Hematopoietic multipotent progenitor cell (in vitro differentiated cells): ENCODE data around the gene SERPINA3. TPM values are rescaled to one million over a fixed set of nuclear protein-coding genes. Genes with fewer than 3 reads are reported as not detected.
"Not testable (repeated sequence)": the region's sequence is repeated elsewhere in the genome, so short reads cannot be mapped to it uniquely, and the experiment has no call there.

Experiments used
- DNase-seq, 3 donors: peaks; one replicate each; pipeline ENCODE4 v3.0.0-alpha.2; 2011 to 2015; ENCODE audit warnings: low read depth in 2 of 3, low spot score in 2 of 3
- total RNA-seq: library from RNA; depleted of rRNA; stranded (reverse); fragments of >200 nt; gene quantifications from one replicate; pipeline ENCODE4 v1.2.3, GENCODE V29; 2012

The SERPINA3 gene
- total RNA-seq, 1 donor: not detected

DNA sequence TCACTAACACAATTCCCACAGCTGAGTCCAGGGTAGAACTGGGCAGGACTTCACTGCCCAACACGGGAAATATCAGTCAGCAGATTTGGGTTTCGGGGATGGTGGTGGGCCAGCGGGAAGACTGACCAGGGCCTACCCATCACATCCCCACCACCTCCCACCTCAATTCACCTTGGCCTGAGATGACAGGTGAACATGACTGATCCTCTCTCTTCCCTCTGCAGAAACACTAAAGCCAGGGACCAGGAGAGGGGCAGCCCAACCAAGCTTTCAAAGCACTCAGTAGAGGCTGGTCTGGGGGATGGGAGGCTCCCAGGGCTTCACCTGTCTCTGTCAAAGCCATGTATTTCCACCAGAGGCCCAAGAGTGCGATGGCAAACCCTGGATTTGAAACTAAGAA, 28.6 kb upstream of the SERPINA3 start:
- DNase-seq: no peak

DNA sequence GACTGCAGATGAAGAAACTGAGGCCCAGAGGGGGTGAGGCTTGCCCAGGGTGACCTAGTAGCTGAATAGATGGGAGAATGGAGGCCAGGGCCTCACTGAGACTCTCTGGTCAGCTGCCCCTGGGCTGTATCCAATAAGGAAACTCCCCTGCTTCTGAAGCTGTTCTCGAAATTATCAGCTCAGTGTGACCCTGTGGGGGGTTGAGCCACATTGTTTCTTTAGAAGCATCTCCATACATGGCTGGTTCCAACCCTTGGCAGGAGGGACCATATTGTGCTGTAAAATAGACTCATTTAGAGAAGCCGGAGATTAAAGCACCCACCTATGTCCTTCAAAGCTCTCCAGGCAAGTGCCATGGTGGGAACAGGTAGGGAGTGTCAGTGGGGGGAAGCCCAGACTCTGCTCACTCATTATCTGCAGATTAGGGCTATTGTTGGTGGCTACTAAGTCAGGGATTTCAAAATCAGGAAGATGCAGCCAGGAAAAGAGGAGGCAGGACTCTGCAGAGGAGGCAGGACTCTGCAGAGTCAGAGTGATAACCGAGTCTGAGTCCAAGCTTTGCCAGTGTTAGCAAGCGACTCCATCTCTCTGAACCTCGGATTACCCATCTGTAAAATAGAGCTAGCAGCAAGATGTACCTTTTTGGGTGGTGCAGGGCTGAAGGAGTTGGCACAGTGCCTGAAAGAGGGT, 27.5 kb upstream of the SERPINA3 start:
- no peak for DNase-seq

DNA sequence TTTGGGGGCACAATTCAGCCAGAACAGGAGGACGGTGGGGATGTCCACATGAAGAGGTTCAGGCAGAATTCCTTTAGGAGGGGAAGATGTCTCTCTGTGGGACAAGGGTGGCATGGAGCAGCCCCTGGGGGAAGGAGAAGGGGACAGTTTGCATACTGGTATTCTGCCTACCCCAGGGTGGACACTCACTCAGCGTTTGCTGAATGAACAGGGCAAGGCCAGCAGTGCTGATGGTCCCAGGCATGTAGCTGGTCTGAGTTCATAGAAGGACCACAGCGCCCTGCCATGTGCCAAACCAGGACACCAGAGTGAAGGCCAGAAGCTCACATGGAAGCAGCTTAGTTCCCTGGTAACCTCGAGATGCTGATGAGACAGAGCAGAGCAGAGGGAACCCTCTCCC, 25.6 kb upstream of the SERPINA3 start:
- DNase-seq: no peak

DNA sequence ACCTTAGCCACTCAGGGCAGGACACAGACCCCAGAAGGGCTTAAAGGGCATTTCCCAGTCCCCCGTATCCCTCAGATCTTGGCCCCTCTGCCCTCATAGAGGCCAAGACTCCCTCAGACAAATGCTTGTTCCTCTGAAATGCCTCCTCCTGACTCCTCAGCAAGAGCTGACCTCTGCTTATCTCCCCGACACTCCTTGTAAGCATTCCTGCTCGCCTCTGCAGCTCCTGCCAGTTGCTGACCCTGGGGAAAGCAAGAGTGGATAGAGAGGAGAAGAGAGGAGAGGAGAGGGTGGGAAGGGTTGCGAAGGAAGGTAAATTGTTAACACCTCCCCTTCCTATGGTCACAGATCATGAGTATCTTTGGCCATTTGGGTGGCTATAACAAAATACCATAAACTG, 23.9 kb upstream of the SERPINA3 start:
- no peak for DNase-seq

DNA sequence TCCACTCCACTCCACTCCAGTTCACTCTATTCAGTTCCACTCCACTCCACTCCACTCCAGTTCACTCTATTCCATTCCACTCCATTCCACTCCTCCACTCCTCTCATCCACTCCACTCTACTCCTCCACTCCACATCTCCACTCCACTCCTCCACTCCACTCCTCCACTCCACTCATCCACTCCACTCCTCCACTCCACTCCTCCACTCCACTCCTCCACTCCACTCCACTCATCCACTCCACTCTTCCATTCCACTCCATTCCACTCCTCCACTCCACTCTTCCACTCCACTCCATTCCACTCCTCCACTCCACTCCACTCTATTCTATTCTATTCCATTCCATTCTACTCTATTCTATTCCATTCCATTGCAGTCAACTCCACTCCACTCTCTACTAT, 21.1 kb upstream of the SERPINA3 start:
- DNase-seq: no peak

DNA sequence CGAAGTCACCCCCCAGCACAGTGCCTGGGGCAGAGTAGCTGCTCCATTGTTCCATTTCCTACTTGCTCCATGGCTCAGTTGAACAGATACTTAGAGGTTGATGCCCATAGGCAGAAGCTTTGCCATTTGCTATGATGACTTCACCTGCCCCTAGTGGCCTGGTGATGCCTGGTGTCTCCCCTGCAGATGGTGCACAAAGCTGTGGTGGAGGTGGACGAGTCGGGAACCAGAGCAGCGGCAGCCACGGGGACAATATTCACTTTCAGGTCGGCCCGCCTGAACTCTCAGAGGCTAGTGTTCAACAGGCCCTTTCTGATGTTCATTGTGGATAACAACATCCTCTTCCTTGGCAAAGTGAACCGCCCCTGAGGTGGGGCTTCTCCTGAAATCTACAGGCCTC, 20.3 kb upstream of the SERPINA3 start:
- DNase-seq: no peak

DNA sequence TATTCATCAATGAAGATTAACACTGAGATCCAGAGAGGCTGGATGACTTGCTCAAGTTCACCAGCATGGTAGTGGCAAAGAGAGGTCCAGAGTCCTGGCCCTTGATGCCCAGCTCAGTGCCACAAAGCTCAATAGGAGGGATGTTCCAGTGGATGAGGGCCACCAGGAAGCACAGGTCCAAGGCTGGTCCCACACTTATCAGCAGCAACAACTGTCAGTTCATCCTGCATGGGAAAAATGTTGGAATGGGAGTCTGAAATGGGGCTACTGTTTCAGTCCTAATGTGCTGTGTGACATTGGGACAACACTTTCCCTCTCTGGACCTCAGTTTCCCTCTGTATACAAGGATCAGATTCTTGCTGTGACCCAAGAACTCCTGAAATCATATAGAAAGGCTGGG, 19.7 kb upstream of the SERPINA3 start:
- no peak for DNase-seq

DNA sequence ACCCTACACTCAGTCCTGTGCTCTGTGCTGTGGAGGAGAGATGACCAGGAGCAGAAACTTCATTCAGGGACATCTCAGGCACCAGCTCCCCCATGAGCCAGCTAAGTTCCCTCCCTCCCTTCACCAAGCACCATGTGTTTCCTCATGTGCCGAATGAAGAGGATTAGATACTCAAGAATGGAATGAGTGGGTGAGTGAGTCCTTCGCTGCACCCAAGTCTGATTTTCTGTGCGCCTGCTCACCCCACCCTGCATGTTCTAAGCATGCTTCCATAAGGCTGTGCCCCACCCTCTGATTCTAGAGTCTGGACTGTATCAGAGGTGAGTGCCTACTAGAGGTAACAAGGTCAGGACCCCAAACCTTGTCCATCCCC, 18.8 kb upstream of the SERPINA3 start:
- no peak for DNase-seq

DNA sequence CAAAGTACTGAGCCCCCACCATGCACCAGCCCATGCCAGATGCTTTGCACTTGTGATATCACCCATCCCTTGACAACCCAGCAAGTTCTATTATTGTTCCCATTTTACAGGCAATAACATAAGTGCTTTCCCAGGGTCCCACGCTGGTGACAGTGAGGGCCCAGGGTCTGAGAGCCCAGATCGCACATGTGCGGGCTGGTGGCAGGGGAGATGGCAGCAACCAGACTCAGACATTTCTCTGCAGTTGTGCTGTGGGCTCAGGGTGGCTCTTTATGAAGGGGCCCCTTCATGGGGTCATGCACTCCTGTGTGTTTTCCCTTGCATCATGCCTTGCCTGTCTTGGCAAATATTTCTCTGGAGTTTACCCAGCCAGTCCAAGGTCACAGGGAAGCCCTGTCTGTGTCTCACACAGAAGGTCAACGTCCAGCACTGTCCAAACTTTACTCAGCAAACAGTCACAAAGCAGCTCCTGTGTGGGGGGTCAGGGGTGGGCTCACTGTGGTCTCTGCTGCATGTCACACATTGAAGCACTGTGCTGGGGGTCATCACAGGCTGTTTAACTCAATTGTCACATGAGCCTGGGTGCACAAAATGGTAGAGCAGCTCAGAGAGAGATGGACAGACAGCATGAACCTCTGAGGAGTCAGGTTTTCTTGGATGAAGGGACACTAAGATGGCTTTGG, 18.3 kb upstream of the SERPINA3 start:
- no peak for DNase-seq

DNA sequence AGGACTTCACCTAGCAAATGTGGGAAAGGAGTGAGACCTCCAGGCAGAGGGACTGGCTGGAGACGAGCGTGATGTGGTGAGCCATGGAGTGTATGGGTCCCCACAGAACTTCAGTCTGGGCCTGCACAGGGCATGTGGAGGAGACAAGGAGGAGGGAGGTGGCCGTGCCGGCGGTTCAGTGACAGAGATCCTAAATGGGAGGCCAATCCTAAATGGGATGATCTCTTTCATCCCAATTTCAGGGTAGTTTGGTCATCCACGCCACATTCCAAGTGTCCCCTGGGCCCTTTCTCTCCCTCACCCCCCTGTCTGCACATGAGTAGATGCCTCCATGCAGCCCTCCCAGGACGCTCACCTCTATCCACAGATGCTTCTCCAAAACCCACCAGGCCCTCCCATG, 17.8 kb upstream of the SERPINA3 start:
- DNase-seq: no peak

DNA sequence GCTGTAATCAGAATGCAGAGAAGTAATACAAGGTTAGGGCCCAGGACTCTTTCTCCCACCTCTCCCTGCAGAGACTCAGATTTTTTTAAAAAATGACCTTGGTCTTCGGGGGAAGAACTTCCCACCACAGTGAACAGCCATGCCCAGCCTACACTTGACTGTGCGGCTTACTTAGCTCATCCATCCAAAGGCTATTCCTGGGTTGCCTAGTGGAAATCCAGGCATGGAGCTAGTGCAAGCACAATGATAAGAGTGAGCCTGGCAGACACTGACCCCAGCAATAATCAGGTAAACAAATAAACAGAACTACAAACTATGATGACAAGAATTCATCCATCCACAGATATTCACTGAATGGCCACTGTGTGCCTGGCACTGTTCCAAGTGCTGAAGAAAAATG, 16.3 kb upstream of the SERPINA3 start:
- DNase-seq: no peak

DNA sequence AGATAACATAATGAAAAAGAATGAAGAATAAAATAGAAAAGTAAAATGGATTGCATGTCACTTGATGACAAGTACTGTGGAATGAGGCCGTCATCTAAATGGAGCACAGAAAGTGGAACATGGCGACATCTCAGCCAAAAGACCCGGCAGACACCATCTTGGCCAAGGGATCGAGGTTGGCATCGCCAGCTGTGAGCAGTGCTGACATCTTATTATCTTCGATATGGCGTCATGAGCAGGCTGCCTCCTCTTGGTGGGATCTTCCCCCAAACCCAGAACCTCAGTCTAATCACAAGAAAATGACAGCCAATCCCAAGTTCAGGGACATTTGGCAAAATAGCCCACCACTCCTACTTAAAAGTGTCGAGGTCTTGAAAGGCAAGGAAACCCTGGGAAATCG, 15.8 kb upstream of the SERPINA3 start:
- no peak for DNase-seq

DNA sequence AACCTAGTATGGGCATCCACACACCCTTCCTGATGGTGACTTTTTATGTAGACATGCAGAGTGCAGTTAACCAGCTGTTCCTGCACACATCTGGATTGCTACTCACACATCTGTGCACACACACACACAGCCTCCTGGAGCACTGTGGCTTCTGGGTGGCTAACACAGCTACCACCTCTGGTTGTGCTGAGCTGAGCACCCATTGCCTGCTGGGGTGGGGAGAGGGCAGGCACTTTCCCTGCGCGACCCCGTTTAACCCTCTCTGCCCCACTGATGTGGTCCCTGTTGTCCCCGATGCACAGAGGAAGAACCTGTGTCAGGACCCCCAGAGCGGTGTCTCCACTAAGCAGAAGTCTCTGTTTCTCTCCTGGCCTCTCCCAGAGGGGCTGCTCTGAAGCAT, 14.4 kb upstream of the SERPINA3 start:
- no peak for DNase-seq

DNA sequence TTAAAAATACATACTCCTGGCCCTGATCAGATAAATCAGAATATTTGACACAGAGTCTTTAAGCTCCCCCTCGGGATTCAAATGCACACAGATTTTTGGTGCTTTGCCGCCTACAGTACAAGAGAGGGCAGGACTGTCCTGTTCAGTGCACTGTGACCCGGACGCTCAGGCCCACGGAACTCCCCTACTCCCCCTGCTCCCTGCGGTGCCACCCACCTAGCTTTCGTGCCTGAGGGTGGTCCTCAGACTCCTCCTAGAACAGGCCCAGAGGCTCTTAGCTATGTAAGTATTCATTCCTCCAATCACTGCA, 13.7 kb upstream of the SERPINA3 start:
- no peak for DNase-seq

DNA sequence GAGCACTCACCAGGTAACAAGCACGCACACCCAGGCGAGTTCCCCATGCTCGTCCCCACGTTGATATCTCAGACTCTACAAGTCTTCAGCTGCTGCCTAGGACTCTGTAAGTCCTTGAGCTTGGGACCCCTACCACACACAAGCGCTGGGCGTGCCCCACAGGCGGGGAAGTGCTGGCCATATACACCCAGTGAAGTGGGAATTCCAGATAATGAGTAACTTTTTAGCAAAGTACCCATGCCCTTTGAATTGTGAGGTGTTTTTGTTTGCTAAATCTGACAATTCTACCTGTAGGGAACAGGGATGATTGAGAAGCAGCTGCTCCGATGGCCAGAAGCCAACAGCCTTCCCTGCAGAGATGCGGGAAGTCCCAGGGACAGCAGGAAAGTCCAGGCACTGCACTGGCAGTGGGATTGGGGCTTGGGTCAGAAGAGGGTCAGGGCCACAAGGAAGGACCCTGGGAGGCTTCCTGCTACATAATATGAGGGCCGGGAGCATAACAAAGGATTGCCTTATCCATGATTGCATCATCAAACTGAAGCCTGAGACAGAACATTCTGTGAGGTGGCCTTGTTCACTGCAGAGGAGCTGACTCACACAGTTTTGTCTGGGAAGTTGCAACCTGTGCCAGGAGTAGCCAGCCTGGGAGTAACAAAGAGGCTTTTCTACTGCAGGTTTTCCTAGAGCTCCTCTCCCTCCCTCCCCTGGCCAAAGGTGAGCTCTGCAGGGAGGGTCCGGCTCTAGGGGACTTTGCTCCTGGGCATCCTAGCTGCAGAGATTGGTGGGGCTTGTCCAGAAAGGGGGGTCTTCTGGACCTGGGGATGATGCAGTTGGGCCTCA, 13.2 kb upstream of the SERPINA3 start:
- no peak for DNase-seq

DNA sequence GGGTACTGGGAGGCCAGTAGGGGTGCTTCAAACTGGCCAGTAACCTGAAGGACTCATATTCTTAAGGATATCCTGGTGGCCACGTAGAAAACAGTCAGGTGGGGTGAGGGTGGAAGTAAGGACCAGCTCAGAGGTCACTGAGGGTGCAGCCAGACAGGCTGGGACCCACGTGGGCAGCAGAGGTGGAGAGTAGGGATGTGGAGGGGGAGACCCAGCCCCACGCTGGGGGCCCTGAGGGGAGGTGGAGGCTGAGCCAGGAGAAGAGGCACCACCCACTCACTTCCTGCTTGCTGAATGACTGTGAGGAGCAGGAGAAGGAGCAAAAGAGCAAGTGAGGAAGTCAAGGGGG, 12.6 kb upstream of the SERPINA3 start:
- DNase-seq: no peak

DNA sequence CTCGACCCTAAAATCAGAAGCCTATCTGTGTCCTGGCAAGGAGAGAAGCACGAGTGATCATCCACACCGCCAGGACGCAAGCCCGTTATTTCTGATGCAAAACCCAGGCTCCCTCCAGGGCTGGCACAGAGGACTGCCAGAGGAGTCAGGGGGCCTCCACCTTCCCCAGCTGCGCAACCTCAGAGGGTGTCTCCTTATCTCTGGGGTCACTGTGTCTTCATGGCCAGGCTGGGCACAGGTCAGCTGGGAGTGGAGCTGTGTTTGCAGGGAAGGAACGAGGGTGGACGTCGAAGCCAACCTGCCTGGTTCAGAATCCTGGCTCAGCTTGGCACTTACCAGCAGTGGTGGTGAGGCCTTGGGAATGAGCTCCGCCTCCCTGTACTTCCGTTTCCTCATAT, 12.0 kb upstream of the SERPINA3 start:
- DNase-seq: no peak

DNA sequence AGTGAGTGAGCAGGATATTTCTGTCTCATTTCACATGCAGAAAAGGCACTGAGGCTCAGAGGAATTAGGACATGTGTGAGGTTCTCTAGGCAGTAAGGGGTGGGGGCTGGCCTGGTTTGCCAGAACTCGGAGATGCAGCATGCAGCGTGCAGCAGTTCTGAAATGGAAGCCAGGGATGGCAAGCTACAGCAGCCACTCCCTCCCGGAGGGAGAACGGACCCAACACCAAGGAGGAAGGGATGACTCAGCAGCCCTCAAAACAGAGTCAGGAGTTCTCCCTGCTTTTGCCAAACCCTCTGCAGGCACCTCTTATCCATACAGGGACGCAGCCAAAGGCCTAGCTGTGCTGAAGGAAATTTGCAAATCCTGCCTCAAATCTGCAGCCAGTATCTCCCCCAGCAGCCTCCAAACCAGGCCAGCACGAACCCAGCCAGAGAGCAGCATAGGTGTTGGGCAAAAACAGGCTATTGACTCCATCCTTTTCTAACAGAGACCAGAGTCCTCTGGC, 10.3 kb upstream of the SERPINA3 start:
- no peak for DNase-seq

DNA sequence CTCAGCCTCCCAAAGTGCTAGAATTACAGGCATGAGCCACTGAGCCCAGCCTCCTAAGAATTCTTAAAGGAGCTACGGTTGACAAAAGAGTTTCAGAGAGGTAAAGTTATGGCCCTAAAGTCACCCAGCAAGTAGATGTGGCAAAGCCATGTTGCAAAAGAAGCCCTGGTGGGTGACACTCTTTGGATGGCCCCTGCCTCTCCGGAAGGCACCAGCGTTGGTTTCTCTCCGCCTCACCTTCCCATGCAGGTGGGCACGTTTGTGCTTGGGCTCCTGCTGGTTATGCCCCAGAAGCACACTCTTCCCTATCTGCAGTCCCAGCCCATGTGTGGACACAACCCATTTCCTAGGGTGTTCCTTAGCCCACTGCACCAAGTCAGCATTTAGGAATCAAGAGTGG, 9.5 kb upstream of the SERPINA3 start:
- DNase-seq: no peak

DNA sequence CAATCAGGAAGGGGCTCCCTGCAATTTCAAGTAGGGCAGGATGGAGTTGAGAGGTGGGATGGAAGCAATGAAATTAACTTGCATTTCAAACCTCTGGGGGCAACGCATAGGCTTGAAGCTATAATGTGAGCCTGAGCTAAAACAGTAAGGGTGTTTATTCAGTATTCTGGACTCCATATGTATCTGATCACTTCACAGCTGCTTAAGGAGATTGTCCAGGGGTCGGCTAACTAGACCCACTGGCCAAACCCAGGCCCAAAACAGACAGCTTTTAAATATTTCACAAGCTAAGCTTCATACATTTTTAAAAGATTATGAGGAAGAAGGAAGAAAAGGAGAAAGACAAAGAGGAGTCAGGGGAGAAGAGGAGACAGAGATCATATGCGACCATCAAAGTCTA, 6.8 kb upstream of the SERPINA3 start:
- no peak for DNase-seq

DNA sequence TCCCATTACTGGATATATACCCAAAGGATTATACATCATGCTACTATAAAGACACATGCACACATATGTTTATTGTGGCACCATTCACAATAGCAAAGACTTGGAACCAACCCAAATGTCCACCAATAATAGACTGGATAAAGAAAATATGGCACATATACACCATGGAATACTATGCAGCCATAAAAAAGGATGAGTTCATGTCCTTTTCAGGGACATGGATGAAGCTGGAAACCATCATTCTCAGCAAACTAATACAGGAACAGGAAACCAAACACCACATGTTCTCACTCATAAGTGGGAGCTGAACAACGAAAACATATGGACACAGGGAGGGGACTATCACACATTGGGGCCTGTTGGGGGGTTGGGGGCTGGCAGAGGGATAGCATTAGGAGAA, 3.2 kb upstream of the SERPINA3 start:
- DNase-seq: not testable (repeated sequence)

DNA sequence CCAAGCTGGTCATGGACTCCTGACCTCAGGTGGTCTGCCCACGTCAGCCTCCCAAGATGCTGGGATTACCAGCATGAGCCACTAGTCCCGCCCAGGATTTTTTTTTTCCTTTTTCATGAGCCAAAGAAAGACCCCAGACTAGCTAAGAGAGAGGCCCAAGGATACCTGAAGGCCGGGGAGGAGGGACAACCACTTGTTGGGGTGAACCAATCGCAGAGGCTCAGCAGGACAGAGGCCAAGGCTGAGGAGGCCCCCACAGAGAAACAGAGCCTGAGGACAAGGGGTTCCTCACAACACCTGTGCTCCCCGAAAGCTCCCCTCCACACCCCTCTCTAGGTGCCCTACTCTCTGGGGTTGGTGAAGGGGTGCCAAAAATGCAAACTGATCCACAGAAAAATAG, 1.0 kb upstream of the SERPINA3 start:
- DNase-seq: no peak
